Kidney (tissue), 14 donors: ENCODE results near the gene OR5K2. TPM values are rescaled to one million over a fixed set of nuclear protein-coding genes. Genes with fewer than 3 reads are reported as not detected.

Experiments used
- DNase-seq, 5 donors: peaks; one replicate each; pipeline ENCODE4 v3.0.0-alpha.2; 2013 to 2020
- FAIRE-seq: peaks from 2 replicates; lab custom pipeline; 2012; peaks lifted over from hg19 to GRCh38; lab: Jason Lieb, UNC
- H3K27ac ChIP-seq, 2 donors: one replicate each; pipeline ENCODE4 v1.7.0; 2013; ENCODE audit warnings: low read depth in 2 of 2, low read length in 2 of 2, inconsistent platforms in 1 of 2
- H3K27me3 ChIP-seq: one replicate; pipeline ENCODE4 v1.7.1; 2013; ENCODE audit warnings: low read length, inconsistent platforms; ENCODE audit not compliant: control insufficient read depth, insufficient read depth
- H3K36me3 ChIP-seq, 3 donors: one replicate each; pipeline versions ENCODE4 v1.7.0 to v1.7.1; 2013; ENCODE audit warnings: low read length in 3 of 3, control low read depth in 1 of 3, inconsistent platforms in 1 of 3; ENCODE audit not compliant: insufficient read depth in 3 of 3, control insufficient read depth in 2 of 3
- H3K4me1 ChIP-seq, 3 donors: one replicate each; pipeline versions ENCODE4 v1.7.0 to v1.7.1; 2013; ENCODE audit warnings: low read length in 3 of 3, inconsistent platforms in 1 of 3, low read depth in 1 of 3; ENCODE audit not compliant: control insufficient read depth in 2 of 3, insufficient read depth in 2 of 3
- H3K4me3 ChIP-seq, 3 donors: one replicate each; pipeline versions ENCODE4 v1.7.0 to v1.8.1; 2013; ENCODE audit warnings: low read length in 3 of 3, control low read depth in 1 of 3, inconsistent platforms in 1 of 3
- H3K9ac ChIP-seq, 3 donors: one replicate each; pipeline versions ENCODE4 v1.7.0 to v1.7.1; 2013; ENCODE audit warnings: low read length in 3 of 3, control low read depth in 1 of 3, inconsistent platforms in 1 of 3
- H3K9me3 ChIP-seq, 3 donors: one replicate each; pipeline versions ENCODE4 v1.7.0 to v1.7.1; 2013; ENCODE audit warnings: low read length in 3 of 3, control low read depth in 1 of 3, inconsistent platforms in 1 of 3; ENCODE audit not compliant: control insufficient read depth in 2 of 3, insufficient read depth in 1 of 3
- intact Hi-C: fragments of 100-400 bp; cut with DNase I; formaldehyde crosslinking; loops from one replicate; pipeline ENCODE4 v1.11.1; 2022
- polyA plus RNA-seq: library from polyadenylated mRNA; stranded (reverse); fragments of 350-450 nt; fragmentation: Illumina TruSeq; extraction: RNeasy Lipid Tissue Mini Kit (QIAGEN cat#74804); gene quantifications from one replicate; pipeline ENCODE4 v1.2.3, GENCODE V29; 2014; ENCODE audit warnings: low read depth, low replicate concordance; ENCODE audit not compliant: insufficient read depth
- total RNA-seq: library from RNA; stranded (reverse); fragmentation: NEBNext Ultra II Directional; extraction: Animal tissue kit (Norgen Biotek cat#: 25700); gene quantifications from one replicate; pipeline ENCODE4 v1.2.1, GENCODE V29; 2021
- TF ChIP-seq, protein P1 (sequence below): IDR thresholded peaks from 3 replicates; pipeline ENCODE4 v1.5.1; 2012; ENCODE audit warnings: mild to moderate bottlenecking, moderate library complexity, borderline replicate concordance; ENCODE audit not compliant: insufficient read depth; ENCODE audit errors: extremely low read depth
- donor health status: control.
- donor health status: control.
- donor health status: control.
- donor health status: control.
- donor health status: control.
- donor health status: DM: yes; HTN: yes; CAD: no.
- donor health status: Normal renal cell carcinoma (clear cell type).

The OR5K2 gene
- total and polyA plus RNA-seq, 2 donors from 2014 or later = not detected

DNA sequence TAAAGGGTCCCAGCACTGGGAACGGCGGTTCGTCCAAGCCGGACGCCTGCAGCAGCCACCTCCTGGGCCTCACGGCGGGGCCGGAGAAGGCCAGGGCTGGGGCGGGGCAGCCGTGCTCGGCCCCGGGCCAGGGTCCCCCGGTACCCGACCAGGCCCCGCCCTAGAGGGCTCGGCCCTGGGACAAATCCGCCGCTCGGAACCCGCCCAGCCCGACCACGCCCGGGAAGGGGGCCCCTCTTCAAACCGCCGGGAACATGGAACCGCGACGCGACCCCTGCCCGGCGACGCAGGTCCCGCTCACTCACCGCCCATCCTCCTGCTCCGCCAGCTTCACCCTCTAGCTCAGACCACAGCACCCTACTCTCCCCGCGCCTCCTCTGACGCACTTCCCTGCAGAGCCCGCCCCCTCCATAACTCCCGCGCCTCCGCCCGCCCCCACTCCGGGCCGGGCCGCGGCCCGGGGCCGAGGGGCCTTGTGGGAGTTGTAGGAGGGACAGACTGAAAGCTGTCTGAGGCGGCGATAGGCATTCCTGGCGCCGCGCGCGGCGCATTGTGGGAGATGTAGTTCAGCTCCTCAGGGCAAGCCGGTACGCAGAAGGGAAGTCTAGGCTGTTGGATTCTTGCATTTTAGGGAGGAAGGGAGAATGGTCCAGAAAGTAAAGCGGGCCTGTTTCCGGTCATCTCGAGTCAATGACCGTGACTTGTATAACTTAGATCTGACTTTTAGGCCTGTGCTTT, 25.2 kb downstream of the OR5K2 start, which contains the start of gene CLDND1:
Gene CLDND1 (minus strand): TSS at position 359 of the 738 bp plus-strand sequence. CDS start 1,478 bp downstream, outside the sequence.
- TF ChIP-seq, protein P1, sequence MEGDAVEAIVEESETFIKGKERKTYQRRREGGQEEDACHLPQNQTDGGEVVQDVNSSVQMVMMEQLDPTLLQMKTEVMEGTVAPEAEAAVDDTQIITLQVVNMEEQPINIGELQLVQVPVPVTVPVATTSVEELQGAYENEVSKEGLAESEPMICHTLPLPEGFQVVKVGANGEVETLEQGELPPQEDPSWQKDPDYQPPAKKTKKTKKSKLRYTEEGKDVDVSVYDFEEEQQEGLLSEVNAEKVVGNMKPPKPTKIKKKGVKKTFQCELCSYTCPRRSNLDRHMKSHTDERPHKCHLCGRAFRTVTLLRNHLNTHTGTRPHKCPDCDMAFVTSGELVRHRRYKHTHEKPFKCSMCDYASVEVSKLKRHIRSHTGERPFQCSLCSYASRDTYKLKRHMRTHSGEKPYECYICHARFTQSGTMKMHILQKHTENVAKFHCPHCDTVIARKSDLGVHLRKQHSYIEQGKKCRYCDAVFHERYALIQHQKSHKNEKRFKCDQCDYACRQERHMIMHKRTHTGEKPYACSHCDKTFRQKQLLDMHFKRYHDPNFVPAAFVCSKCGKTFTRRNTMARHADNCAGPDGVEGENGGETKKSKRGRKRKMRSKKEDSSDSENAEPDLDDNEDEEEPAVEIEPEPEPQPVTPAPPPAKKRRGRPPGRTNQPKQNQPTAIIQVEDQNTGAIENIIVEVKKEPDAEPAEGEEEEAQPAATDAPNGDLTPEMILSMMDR = no peak
- Histone ChIP-seq H3K4me3 (peak within 1 kb of the TSS; percentile 82 to 96 (median 92)), H3K27me3 (no peaks in the 10 kb centered on the region), H3K4me1 (peaks cover 0 to 11% (median 3%) of the 10 kb centered on the region in 3 donors), H3K9ac (peak within 1 kb of the TSS; percentile 35 to 94 (median 60)), H3K27ac (peak within 1 kb of the TSS; percentile 93 to 96), H3K36me3 (peaks cover 0 to 16% (median 5%) of the 10 kb centered on the region in 3 donors), H3K9me3 (no peaks in the 10 kb centered on the region)
- DNase-seq (peak; percentile 97 to 99 (median 98)), FAIRE-seq (peak; percentile 77)
- intact Hi-C loops = no loop called here

DNA sequence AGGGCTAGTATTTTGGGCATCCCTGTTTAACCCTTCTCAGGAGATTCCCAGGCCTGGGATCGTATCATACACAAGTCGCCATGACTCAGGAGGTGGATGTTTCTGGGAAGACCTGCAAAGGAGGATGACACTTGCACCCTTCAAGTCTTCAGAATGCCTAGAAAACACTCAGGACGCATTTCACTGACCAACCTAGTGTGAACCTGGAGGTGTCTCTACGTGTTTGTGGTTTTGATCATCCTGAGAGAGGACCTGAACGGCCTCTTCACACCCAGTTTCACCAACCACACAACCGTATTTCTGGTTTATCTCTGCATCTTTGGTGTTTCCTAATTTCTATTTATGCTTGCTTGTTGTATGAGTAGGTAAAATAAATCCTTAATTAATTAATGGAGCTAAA, 28.0 kb downstream of the OR5K2 start:
- Histone ChIP-seq H3K4me3 (no peak overlapping the region), H3K36me3 (peaks cover 0 to 8% (median 0%) of the 10 kb centered on the region in 3 donors), H3K27me3 (no peaks in the 10 kb centered on the region), H3K4me1 (peaks cover 0 to 6% (median 3%) of the 10 kb centered on the region in 3 donors), H3K9ac (no peak overlapping the region), H3K27ac (no peak overlapping the region), H3K9me3 (no peaks in the 10 kb centered on the region)
- intact Hi-C loops = no loop called here
- DNase-seq = no peak
- no peak for FAIRE-seq
- TF ChIP-seq, protein P1 = no peak

GRCh38 chr3:98528474-98529346, 31.2 kb downstream of the OR5K2 start:
- Histone ChIP-seq H3K9ac (no peak overlapping the region), H3K4me1 (no peaks in the 10 kb centered on the region), H3K36me3 (no peaks in the 10 kb centered on the region), H3K4me3 (no peak overlapping the region), H3K27me3 (no peaks in the 10 kb centered on the region), H3K27ac (no peak overlapping the region), H3K9me3 (no peaks in the 10 kb centered on the region)
- TF ChIP-seq, protein P1 = no peak
- intact Hi-C loops = no loop called here
- FAIRE-seq (no peak), DNase-seq (no peak)
